H9 (cell line): ENCODE results near the gene CUBN. TPM values are rescaled to one million over a fixed set of nuclear protein-coding genes. Genes with fewer than 3 reads are reported as not detected.

ENCODE experiments used
- DNase-seq: peaks from one replicate; pipeline ENCODE4 v3.0.0-alpha.2; 2017
- H2AFZ ChIP-seq: one replicate; pipeline ENCODE4 v1.6.1; 2013; ENCODE audit warnings: mild to moderate bottlenecking, low read length, control low read depth, moderate library complexity
- H2AK5ac ChIP-seq: 2 replicates; pipeline ENCODE4 v1.6.1; 2013; ENCODE audit warnings: low read length, control low read depth, mixed read lengths; ENCODE audit not compliant: insufficient read length
- H2BK120ac ChIP-seq: one replicate; pipeline ENCODE4 v1.6.1; 2013; ENCODE audit warnings: low read depth, mild to moderate bottlenecking, low read length, control low read depth, inconsistent platforms; ENCODE audit not compliant: poor library complexity, severe bottlenecking
- H2BK12ac ChIP-seq: 2 replicates; pipeline ENCODE4 v1.6.1; 2013; ENCODE audit warnings: low read length, control low read depth, mixed read lengths, low read depth; ENCODE audit not compliant: insufficient read length
- H2BK15ac ChIP-seq: 2 replicates; pipeline ENCODE4 v1.6.1; 2013; ENCODE audit warnings: low read depth, low read length, control low read depth
- H2BK20ac ChIP-seq: one replicate; pipeline ENCODE4 v1.6.1; 2013; ENCODE audit warnings: low read depth, mild to moderate bottlenecking, low read length, control low read depth, inconsistent platforms; ENCODE audit not compliant: poor library complexity, severe bottlenecking
- H2BK5ac ChIP-seq: 2 replicates; pipeline ENCODE4 v1.6.1; 2013; ENCODE audit warnings: low read length, control low read depth, mixed read lengths; ENCODE audit not compliant: insufficient read length
- H3K14ac ChIP-seq: 2 replicates; pipeline ENCODE4 v1.6.1; 2013; ENCODE audit warnings: low read length, control low read depth; ENCODE audit not compliant: insufficient read depth
- H3K18ac ChIP-seq: 2 replicates; pipeline ENCODE4 v1.6.1; 2013; ENCODE audit warnings: low read depth, mild to moderate bottlenecking, mixed read lengths, low read length, control low read depth; ENCODE audit not compliant: insufficient read length
- H3K23ac ChIP-seq: 2 replicates; pipeline ENCODE4 v1.6.1; 2013; ENCODE audit warnings: low read length, control low read depth, mixed read lengths, low read depth; ENCODE audit not compliant: insufficient read length
- H3K23me2 ChIP-seq: 2 replicates; pipeline ENCODE4 v1.6.1; 2013; ENCODE audit warnings: low read depth, mild to moderate bottlenecking, mixed read lengths, low read length, control low read depth; ENCODE audit not compliant: insufficient read length, poor library complexity, severe bottlenecking
- H3K27ac ChIP-seq: 2 replicates; pipeline ENCODE4 v1.5.1; 2013; ENCODE audit warnings: low read length, control low read depth, mixed read lengths, low read depth; ENCODE audit not compliant: insufficient read length
- H3K27me3 ChIP-seq: 2 replicates; pipeline ENCODE4 v1.6.1; 2013; ENCODE audit warnings: low read length, control low read depth, inconsistent platforms; ENCODE audit not compliant: insufficient read depth
- H3K4ac ChIP-seq: 2 replicates; pipeline ENCODE4 v1.6.1; 2013; ENCODE audit warnings: low read depth, mild to moderate bottlenecking, control low read depth, inconsistent platforms, low read length, moderate library complexity
- H3K4me1 ChIP-seq: 2 replicates; pipeline ENCODE4 v1.6.1; 2013; ENCODE audit warnings: low read length, control low read depth, inconsistent platforms; ENCODE audit not compliant: insufficient read depth
- H3K4me2 ChIP-seq: 2 replicates; pipeline ENCODE4 v1.6.1; 2013; ENCODE audit warnings: low read length, control low read depth, mixed read lengths; ENCODE audit not compliant: insufficient read length, insufficient read depth
- H3K56ac ChIP-seq: 2 replicates; pipeline ENCODE4 v1.6.1; 2013; ENCODE audit warnings: low read depth, mild to moderate bottlenecking, mixed read lengths, low read length, control low read depth; ENCODE audit not compliant: insufficient read length
- H3K79me1 ChIP-seq: 2 replicates; pipeline ENCODE4 v1.6.1; 2013; ENCODE audit warnings: low read depth, mild to moderate bottlenecking, moderate library complexity, low read length, control low read depth, inconsistent platforms; ENCODE audit not compliant: insufficient read depth, poor library complexity, severe bottlenecking
- H3K79me2 ChIP-seq: 2 replicates; pipeline ENCODE4 v1.6.1; 2013; ENCODE audit warnings: low read length, control low read depth, inconsistent platforms; ENCODE audit not compliant: insufficient read depth
- H3K9ac ChIP-seq: 2 replicates; pipeline ENCODE4 v1.6.1; 2013; ENCODE audit warnings: low read length, control low read depth, mixed read lengths; ENCODE audit not compliant: insufficient read length; ENCODE audit errors: extremely low read depth
- H3K9me3 ChIP-seq: one replicate; pipeline ENCODE4 v1.6.1; 2013; ENCODE audit warnings: low read depth, low read length, inconsistent platforms; ENCODE audit not compliant: control insufficient read depth
- H3T11ph ChIP-seq: one replicate; pipeline ENCODE4 v1.6.1; 2013; ENCODE audit warnings: mild to moderate bottlenecking, low read length, control low read depth, inconsistent platforms
- H4K20me1 ChIP-seq: one replicate; pipeline ENCODE4 v1.6.1; 2013; ENCODE audit not compliant: control insufficient read depth, insufficient read length, insufficient read depth
- H4K5ac ChIP-seq: 2 replicates; pipeline ENCODE4 v1.6.1; 2013; ENCODE audit warnings: low read depth, mild to moderate bottlenecking, mixed read lengths, low read length, control low read depth; ENCODE audit not compliant: insufficient read length
- H4K8ac ChIP-seq: replicated peaks from 2 replicates; pipeline ENCODE4 v1.6.1; 2013; ENCODE audit warnings: low read length, control low read depth, mixed read lengths, low read depth; ENCODE audit not compliant: insufficient read length
- H4K91ac ChIP-seq: 2 replicates; pipeline ENCODE4 v1.6.1; 2013; ENCODE audit warnings: low read depth, mild to moderate bottlenecking, moderate library complexity, mixed read lengths, low read length, control low read depth; ENCODE audit not compliant: insufficient read length
- H3K27ac Mint-ChIP-seq, 3 experiments: 2 replicates in 2 of 3; 3 replicates in 1 of 3; pipeline ENCODE4 v1.8.0; 2020 to 2021; ENCODE audit warnings: mixed read lengths in 3 of 3, mild to moderate bottlenecking in 1 of 3, moderate library complexity in 1 of 3
- H3K27me3 Mint-ChIP-seq: 2 replicates; pipeline ENCODE4 v1.8.0; 2021; ENCODE audit warnings: low read depth, mild to moderate bottlenecking, moderate library complexity, mixed read lengths
- H3K36me3 Mint-ChIP-seq, 3 experiments: 2 replicates in 2 of 3; 3 replicates in 1 of 3; pipeline ENCODE4 v1.8.0; 2020 to 2021; ENCODE audit warnings: low read depth in 3 of 3, mixed read lengths in 3 of 3; ENCODE audit not compliant: insufficient read depth in 1 of 3
- H3K4me1 Mint-ChIP-seq, 2 experiments: 2 replicates each; pipeline ENCODE4 v1.8.0; 2020; ENCODE audit warnings: mixed read lengths in 2 of 2
- H3K4me3 Mint-ChIP-seq, 2 experiments: 2 replicates in 1 of 2; 3 replicates in 1 of 2; pipeline ENCODE4 v1.8.0; 2020 to 2021; ENCODE audit warnings: mild to moderate bottlenecking in 2 of 2, mixed read lengths in 2 of 2, moderate library complexity in 1 of 2
- H3K9me3 Mint-ChIP-seq, 2 experiments: 2 replicates in 1 of 2; 3 replicates in 1 of 2; pipeline ENCODE4 v1.8.0; 2020; ENCODE audit warnings: mild to moderate bottlenecking in 2 of 2, mixed read lengths in 2 of 2, moderate library complexity in 1 of 2
- CTCF ChIP-seq: fragments of 200-600 bp; sonication (generic); conservative IDR thresholded peaks from 3 replicates; pipeline ENCODE4 v1.8.0; 2021; ENCODE audit warnings: antibody characterized with exemption, mild to moderate bottlenecking
- WGBS: extraction: QIAGEN DNeasy Blood & Tissue Kit; methylation state at CpG from one replicate; pipeline ENCODE4 v1.1.7; 2013; ENCODE audit warnings: missing lambda C conversion rate, low lambda C conversion rate, mixed read lengths; ENCODE audit not compliant: insufficient read length; ENCODE audit errors: extremely low coverage; 5-methylcytosine and 5-hydroxymethylcytosine counted together
- total RNA-seq: library from RNA; stranded (reverse); gene quantifications from 2 replicates; pipeline ENCODE4 v1.2.1, GENCODE V29; 2021

The CUBN gene
- total RNA-seq, 1 experiment from 2014 or later = 0.26 TPM

- H2BK12ac ChIP-seq = no peak overlapping the region
- no peaks in the 10 kb centered on the region for H3K27me3 Mint-ChIP-seq
- H3K4me3 Mint-ChIP-seq = no peak overlapping the region
- no peak overlapping the region for H4K8ac ChIP-seq
- WGBS = no CpG with 5 or more reads among the region's 7 CpGs
- H3K27ac ChIP-seq = no peak overlapping the region
- no peak overlapping the region for H2AFZ ChIP-seq
- H3K79me2 ChIP-seq = no peaks in the 10 kb centered on the region
- no peak overlapping the region for H3K27ac Mint-ChIP-seq
- peaks cover 12 to 27% of the 10 kb centered on the region in 2 experiments for H3K4me1 Mint-ChIP-seq
- H3K56ac ChIP-seq = no peak overlapping the region
- H3K9me3 ChIP-seq = no peaks in the 10 kb centered on the region
- H3K9ac ChIP-seq = no peak overlapping the region
- H2BK15ac ChIP-seq = no peak overlapping the region
- no peak overlapping the region for H3K14ac ChIP-seq
- 0 out of 2 replicates have a peak, but pooled peaks cover 3% of the 10 kb centered on the region for H3K4me1 ChIP-seq
- no peaks in the 10 kb centered on the region for H4K20me1 ChIP-seq
- H3K27me3 ChIP-seq = no peaks in the 10 kb centered on the region
- H3K23me2 ChIP-seq = no peaks in the 10 kb centered on the region
- no peak overlapping the region for H2BK5ac ChIP-seq
- H2BK20ac ChIP-seq = no peak overlapping the region
- no peak overlapping the region for H4K91ac ChIP-seq
- no peak overlapping the region for H3K4ac ChIP-seq
- no peaks in the 10 kb centered on the region for H3K79me1 ChIP-seq
- no peak overlapping the region for H2BK120ac ChIP-seq
- no peaks in the 10 kb centered on the region for H3K36me3 Mint-ChIP-seq
- no peak overlapping the region for H3K18ac ChIP-seq
- H3K23ac ChIP-seq = no peak overlapping the region
- H3K4me2 ChIP-seq = no peak overlapping the region
- no peaks in the 10 kb centered on the region for H3K9me3 Mint-ChIP-seq
- TF ChIP-seq CTCF = no peak
- DNase-seq = no peak
- no peak overlapping the region for H4K5ac ChIP-seq
- H3T11ph ChIP-seq = no peak overlapping the region
- H2AK5ac ChIP-seq = no peak overlapping the region
These were observed 67.6 kb downstream of the CUBN start for GRCh38 chr10:17062009-17062408.
